ENCODE results near the gene SLC19A1. TPM values are rescaled to one million over a fixed set of nuclear protein-coding genes. Genes with fewer than 3 reads are reported as not detected.

SLC19A1 gene
- total RNA-seq, 1 donor from 2014 or later, result 21.7 TPM

DNA sequence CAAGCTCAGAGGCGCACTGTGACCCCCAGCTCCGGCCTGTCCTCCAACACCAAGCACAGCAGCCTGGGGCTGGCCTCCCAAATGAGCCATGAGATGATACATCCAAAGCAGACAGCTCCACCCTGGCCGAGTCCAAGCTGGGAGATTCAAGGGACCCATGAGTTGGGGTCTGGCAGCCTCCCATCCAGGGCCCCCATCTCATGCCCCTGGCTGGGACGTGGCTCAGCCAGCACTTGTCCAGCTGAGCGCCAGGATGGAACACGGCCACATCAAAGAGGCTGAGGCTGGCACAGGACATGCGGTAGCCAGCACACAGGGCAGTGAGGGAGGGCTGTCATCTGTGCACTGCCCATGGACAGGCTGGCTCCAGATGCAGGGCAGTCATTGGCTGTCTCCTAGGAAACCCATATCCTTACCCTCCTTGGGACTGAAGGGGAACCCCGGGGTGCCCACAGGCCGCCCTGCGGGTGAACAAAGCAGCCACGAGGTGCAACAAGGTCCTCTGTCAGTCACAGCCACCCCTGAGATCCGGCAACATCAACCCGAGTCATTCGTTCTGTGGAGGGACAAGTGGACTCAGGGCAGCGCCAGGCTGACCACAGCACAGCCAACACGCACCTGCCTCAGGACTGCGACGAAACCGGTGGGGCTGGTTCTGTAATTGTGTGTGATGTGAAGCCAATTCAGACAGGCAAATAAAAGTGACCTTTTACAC lies 29.1 kb downstream of the SLC19A1 start:
- TF ChIP-seq CTCF (IDR thresholded peaks at IDR 0.05; ENCODE audit: insufficient read depth, low read length, poor library complexity, severe bottlenecking), result no peak
- no peaks in the 10 kb centered on the region for H3K27me3 ChIP-seq (ENCODE audit: control insufficient read depth, insufficient read depth, low read length)
- DNase-seq (ENCODE audit: low read depth), result peak; percentile 4
- H3K36me3 ChIP-seq (ENCODE audit: control insufficient read depth, insufficient read depth, low read length), result peaks cover 3% of the 10 kb centered on the region
- H3K4me3 ChIP-seq (ENCODE audit: low read depth, low read length), result no peak overlapping the region

DNA sequence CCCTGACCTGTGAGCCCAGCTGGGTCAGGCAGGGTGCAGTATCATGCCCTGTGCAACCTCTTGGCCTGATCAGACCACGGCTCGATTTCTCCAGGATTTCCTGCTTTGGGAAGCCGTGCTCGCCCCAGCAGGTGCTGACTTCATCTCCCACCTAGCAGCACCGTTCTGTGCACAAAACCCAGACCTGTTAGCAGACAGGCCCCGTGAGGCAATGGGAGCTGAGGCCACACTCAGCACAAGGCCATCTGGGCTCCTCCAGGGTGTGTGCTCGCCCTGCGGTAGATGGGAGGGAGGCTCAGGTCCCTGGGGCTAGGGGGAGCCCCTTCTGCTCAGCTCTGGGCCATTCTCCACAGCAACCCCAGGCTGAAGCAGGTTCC lies 29.6 kb downstream of the SLC19A1 start:
- TF ChIP-seq CTCF (IDR thresholded peaks at IDR 0.05; ENCODE audit: insufficient read depth, low read length, poor library complexity, severe bottlenecking), result no peak
- H3K27me3 ChIP-seq (ENCODE audit: control insufficient read depth, insufficient read depth, low read length), result no peaks in the 10 kb centered on the region
- no peak for DNase-seq (ENCODE audit: low read depth)
- peaks cover 3% of the 10 kb centered on the region for H3K36me3 ChIP-seq (ENCODE audit: control insufficient read depth, insufficient read depth, low read length)
- no peak overlapping the region for H3K4me3 ChIP-seq (ENCODE audit: low read depth, low read length)

GRCh38 chr21:45511661-45512431 lies 30.4 kb downstream of the SLC19A1 start:
- peaks cover 7% of the 10 kb centered on the region for H3K36me3 ChIP-seq (ENCODE audit: control insufficient read depth, insufficient read depth, low read length)
- DNase-seq (ENCODE audit: low read depth), result no peak

DNA sequence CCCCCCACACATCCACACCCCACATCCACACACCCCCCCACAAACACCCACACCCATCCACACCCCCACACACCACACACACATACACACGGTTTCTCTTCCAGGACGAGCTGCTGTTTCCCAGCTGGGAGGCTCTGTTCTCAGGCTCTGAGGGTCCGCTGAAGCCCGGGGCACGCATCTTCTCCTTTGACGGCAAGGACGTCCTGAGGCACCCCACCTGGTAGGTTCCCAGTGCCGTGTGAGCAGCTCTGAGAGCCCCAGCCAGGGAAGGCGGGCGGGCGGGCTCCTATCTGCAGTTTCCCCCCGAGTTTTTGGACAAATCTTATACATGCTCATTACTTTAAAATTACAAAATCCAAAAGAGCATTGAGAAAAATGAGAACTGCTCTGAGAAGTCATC lies 31.2 kb downstream of the SLC19A1 start:
- TF ChIP-seq CTCF (IDR thresholded peaks at IDR 0.05; ENCODE audit: insufficient read depth, low read length, poor library complexity, severe bottlenecking), result no peak
- Histone ChIP-seq H3K27me3 (ENCODE audit: control insufficient read depth, insufficient read depth, low read length) (no peaks in the 10 kb centered on the region), H3K36me3 (ENCODE audit: control insufficient read depth, insufficient read depth, low read length) (peaks cover 7% of the 10 kb centered on the region), H3K4me3 (ENCODE audit: low read depth, low read length) (no peak overlapping the region)
- DNase-seq (ENCODE audit: low read depth), result no peak

More at GRCh38 chr21:45511661-45512431, 30.4 kb downstream of the SLC19A1 start:
- no peaks in the 10 kb centered on the region for H3K27me3 ChIP-seq (ENCODE audit: control insufficient read depth, insufficient read depth, low read length)
- no peak for TF ChIP-seq CTCF (IDR thresholded peaks at IDR 0.05; ENCODE audit: insufficient read depth, low read length, poor library complexity, severe bottlenecking)
- H3K4me3 ChIP-seq (ENCODE audit: low read depth, low read length), result no peak overlapping the region

GRCh38 chr21:45510466-45510955 lies 31.7 kb downstream of the SLC19A1 start:
- Histone ChIP-seq H3K27me3 (ENCODE audit: control insufficient read depth, insufficient read depth, low read length) (no peaks in the 10 kb centered on the region), H3K4me3 (ENCODE audit: low read depth, low read length) (no peak overlapping the region), H3K36me3 (ENCODE audit: control insufficient read depth, insufficient read depth, low read length) (peaks cover 7% of the 10 kb centered on the region)
- no peak for TF ChIP-seq CTCF (IDR thresholded peaks at IDR 0.05; ENCODE audit: insufficient read depth, low read length, poor library complexity, severe bottlenecking)
- no peak for DNase-seq (ENCODE audit: low read depth)

All from kidney epithelial cell (primary cell).